MV-4-11 (cell line): ENCODE measurements around the gene ARHGEF12.
"Not testable (repeated sequence)": the region's sequence is repeated elsewhere in the genome, so short reads cannot be mapped to it uniquely, and the experiment has no call there.

Experiments used
- DNase-seq: peaks from one replicate; lab custom pipeline; 2025; lab: John Stamatoyannopoulos, UW

Gene ARHGEF12

DNA sequence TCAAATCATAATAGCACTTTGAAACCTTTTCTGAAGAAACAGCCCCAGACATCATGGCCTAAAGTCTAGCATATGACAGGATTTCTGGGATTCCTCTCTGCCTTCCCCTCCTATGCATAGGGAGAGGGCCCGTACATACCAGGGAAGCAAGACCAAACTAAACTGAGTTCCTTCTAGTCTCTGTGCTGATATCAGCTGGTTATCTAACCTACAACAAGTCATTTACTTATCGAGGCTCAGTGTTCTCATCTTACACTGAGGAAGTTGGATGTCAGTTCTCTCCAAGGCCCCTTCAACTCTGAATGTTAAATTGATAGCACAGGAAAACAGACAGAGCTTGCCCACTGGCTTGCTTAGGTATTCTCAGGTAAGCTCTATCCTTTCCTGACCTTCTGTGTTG is 158.4 kb downstream of the ARHGEF12 start:
- DNase-seq, result no peak

DNA sequence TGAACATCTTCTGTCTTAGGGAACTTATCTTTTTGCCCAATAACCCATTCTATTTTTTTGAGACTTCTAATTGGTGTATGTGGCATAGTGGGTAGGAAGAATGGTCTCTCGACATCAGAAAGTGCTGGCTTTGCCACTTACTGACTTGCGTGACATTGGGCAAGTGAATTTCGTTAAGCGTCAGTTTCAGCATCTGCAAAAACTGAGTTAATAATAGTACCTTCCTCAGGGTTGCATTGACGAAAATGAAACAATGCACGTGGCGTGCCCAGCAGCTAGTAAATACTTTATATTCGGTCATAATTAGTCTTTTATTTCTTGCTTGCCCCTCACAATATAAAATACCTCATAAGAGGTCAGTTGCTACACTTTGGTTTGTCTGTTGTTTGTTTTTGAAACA is 162.9 kb downstream of the ARHGEF12 start:
- DNase-seq, result peak; percentile 71

DNA sequence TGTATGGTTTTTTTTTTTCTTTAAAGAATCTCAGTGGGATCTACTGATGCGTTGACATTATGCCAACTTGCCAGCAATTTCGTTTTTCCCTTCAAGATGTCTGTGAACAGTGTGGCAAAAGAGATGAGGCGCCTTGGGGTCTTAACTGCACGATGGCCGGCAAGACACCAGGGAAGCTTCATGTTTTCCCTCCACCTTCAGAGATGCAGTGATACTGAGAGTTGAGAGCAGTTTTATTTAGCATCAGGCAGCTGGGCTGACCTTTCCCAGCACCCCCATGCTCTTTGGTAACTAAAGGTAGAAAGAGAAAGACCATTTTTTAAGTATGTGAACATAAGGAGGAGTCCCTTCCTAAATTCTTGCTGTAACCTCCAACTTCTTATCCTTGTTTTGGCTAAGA is 163.6 kb downstream of the ARHGEF12 start:
- DNase-seq, result no peak

- no peak for DNase-seq
Measured at GRCh38 chr11:120500414-120501071, 164.3 kb downstream of the ARHGEF12 start.

- DNase-seq, result no peak
Measured at GRCh38 chr11:120501440-120501839, 165.2 kb downstream of the ARHGEF12 start.

- DNase-seq, result no peak
Measured at GRCh38 chr11:120501976-120502755, 166.0 kb downstream of the ARHGEF12 start.

DNA sequence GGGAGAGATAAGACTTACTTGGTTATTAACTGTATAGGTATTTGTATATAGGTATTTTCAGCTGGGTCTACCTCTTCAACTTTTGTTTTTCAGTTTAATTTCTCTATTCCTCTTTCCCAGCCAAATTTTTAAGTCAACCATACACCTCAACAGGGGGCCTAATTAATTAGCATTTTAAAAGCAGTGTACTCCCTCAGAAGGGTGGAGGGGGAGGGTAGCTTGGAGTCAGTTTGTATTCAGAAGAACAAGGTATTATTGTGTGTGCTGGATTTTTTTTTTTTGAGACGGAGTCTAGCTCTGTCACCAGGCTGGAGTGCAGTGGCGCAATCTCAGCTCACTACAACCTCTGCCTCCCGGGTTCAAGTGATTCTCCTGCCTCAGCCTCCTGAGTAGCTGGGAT is 167.3 kb downstream of the ARHGEF12 start:
- not testable (repeated sequence) for DNase-seq

DNA sequence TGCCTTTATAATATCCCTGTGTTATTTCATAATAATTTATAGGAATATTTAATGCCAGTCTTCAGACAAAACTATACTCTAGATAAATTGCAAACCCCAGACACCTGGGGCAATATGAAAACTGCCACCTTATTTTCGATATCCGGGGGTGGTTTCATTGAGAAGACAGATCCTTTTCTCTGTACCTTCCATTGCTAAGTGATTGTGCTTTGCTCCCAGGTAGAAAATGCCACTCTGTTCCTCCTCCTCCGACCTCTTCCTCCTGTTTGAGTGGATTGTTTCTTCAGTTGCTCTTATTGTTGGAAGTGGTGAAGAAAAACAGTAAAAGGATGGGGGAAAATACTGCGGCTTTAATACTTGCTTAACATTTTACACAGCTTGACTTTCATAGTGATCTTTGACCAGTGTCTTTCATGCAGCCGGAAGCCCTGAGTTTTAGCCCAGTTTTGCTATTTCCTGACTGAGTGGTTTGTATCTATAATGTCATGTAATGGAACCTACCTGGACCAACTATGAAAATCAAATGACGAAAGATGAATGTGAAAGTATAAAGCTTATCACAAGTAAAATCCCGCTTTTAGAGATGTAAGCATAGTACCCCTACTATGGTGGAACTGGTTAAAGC is 169.7 kb downstream of the ARHGEF12 start:
- no peak for DNase-seq

DNA sequence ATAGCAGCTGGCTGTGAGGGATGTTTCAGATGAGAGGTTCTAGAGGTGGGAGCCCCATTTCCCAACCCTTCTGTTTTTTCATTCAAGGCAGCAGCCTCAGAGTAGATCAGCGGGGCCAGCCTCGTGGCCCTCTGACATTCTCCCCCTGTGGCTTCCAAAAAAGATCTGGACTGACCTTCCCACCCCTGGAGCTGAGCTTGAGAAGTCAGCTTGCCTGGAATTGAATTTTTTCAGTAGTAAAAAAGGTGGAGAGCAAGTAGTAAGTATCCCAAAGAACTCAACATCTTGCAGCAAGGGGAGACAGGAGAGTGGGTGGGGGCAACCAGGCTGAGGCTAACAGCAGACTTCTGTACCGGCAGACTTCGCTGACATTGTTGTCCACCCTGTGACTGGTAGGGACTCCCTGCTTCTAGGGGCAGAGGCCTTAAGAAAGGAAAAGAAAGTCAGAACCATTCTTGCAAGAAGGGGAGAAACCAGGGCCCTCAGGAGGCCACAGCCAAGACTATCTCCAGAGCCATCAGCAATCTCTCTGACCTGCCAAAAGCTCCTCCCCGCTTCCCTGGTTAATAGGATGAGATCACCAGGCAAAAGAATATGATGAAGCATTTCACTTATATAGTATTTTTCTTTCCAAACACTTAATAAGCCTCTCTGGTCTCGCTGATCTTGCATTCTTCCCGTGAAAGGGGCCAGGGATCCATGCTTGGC is 173.3 kb downstream of the ARHGEF12 start:
- DNase-seq, result no peak

- DNase-seq, result no peak
Measured at GRCh38 chr11:120510406-120511115, 174.3 kb downstream of the ARHGEF12 start.

- DNase-seq, result peak; percentile 42
Measured at GRCh38 chr11:120511116-120511819, 175.1 kb downstream of the ARHGEF12 start, which contains the start of gene GRIK4. GRIK4 (plus strand) TSS chr11:120511748; CDS start chr11:120660319, 148,571 bp downstream.

GRCh38 chr11:120511820-120512738 is 175.9 kb downstream of the ARHGEF12 start:
- DNase-seq, result no peak

DNA sequence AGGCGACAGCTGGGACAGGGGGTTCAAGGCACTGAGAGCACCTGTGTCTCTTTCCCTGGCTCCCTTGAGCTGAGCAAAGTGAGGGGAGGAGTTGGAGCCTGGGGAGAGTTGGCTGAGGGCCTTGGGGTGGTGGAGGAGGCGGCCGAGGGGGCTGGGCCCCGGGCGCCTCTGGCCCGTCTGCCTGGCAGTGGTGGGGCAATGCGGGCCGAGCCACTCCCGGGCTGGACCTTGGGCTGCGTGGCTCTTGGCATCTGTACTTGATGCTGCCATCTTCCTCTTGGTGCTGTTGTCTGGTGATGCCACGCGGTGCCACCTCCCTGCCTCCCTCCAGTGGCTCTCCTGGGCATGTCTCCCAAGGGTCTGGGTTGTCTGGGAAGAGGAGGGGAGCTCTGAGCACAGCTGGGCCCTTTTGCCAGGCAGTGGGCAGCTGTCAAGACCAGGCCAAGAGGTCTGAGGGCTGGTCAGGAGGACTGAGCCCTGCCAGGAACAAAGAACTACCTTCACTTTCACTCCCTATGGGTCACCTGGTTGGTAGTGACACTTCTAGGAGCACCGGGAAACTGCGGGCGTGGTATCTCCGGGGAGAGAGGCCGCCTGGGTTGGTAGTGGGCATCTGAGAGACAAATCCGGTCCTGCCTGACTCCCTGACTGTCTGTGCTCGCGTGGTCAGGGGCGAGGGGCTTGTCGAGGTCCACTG is 176.7 kb downstream of the ARHGEF12 start:
- DNase-seq, result no peak

GRCh38 chr11:120513436-120514315 is 177.5 kb downstream of the ARHGEF12 start:
- no peak for DNase-seq

GRCh38 chr11:120514541-120515121 is 178.4 kb downstream of the ARHGEF12 start:
- no peak for DNase-seq

GRCh38 chr11:120515186-120515723 is 179.0 kb downstream of the ARHGEF12 start:
- DNase-seq, result no peak
